ENCODE measurements around the gene CPED1.

Gene CPED1

GRCh38 chr7:121037957-121038716, 49.6 kb downstream of the CPED1 start:
- no peaks in the 10 kb centered on the region for H3K36me3 ChIP-seq (ENCODE audit: control insufficient read depth in 2 of 2, insufficient read depth in 2 of 2, low read length in 2 of 2)
- H3K4me3 ChIP-seq (ENCODE audit: low read length in 2 of 2): no peak overlapping the region
- no peak overlapping the region for H3K27ac ChIP-seq (ENCODE audit: low read depth in 2 of 2, low read length in 2 of 2)
- H3K9ac ChIP-seq (ENCODE audit: low read depth in 1 of 2, low read length in 2 of 2): no peak overlapping the region
- H3K27me3 ChIP-seq (ENCODE audit: control insufficient read depth in 2 of 2, insufficient read depth in 2 of 2, low read length in 2 of 2): no peaks in the 10 kb centered on the region
- no peaks in the 10 kb centered on the region for H3K4me1 ChIP-seq (ENCODE audit: control insufficient read depth in 2 of 2, insufficient read depth in 2 of 2, low read length in 2 of 2)
- no peaks in the 10 kb centered on the region for H3K9me3 ChIP-seq (ENCODE audit: control insufficient read depth in 2 of 2, low read length in 2 of 2)

DNA sequence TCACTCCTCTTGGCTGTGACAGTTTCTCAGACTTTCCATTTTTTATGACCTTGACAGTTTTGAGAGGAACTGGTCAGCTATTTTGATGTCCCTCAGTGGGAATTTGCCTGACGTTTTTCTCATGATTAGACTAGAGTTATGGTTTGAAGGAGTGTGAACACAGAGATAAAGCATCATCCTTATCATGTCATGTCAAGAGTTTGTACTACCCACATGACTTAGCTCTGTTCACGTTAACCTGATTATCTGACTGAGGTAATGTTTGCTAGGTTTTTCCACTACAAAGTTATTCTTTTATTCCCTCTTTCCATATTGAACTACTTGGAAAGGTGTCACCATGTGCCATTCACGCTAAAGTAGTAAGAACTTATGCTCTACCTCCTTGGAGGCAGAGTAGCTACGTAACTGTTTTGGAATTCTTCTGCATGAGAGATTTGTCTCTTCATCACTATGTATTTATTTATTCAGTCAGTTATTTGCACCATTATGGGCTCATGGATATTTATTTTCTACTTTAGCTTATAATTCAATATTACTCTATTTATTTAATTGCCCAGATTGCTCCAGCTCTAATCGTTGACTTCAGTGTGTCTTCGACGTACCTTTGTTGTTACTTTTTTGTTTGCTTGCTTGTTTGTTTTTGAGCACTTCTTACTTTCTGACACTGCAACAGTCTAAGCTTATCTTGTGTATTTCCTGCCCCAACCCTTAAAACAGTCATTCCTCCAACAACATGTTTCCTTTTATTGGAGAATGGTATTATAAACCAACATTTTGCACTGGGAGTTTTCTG, 50.4 kb downstream of the CPED1 start:
- Histone ChIP-seq H3K4me3 (ENCODE audit: low read length in 2 of 2) (no peak overlapping the region), H3K4me1 (ENCODE audit: control insufficient read depth in 2 of 2, insufficient read depth in 2 of 2, low read length in 2 of 2) (no peaks in the 10 kb centered on the region), H3K27me3 (ENCODE audit: control insufficient read depth in 2 of 2, insufficient read depth in 2 of 2, low read length in 2 of 2) (no peaks in the 10 kb centered on the region), H3K9me3 (ENCODE audit: control insufficient read depth in 2 of 2, low read length in 2 of 2) (no peaks in the 10 kb centered on the region), H3K9ac (ENCODE audit: low read depth in 1 of 2, low read length in 2 of 2) (no peak overlapping the region), H3K27ac (ENCODE audit: low read depth in 2 of 2, low read length in 2 of 2) (no peak overlapping the region), H3K36me3 (ENCODE audit: control insufficient read depth in 2 of 2, insufficient read depth in 2 of 2, low read length in 2 of 2) (no peaks in the 10 kb centered on the region)

DNA sequence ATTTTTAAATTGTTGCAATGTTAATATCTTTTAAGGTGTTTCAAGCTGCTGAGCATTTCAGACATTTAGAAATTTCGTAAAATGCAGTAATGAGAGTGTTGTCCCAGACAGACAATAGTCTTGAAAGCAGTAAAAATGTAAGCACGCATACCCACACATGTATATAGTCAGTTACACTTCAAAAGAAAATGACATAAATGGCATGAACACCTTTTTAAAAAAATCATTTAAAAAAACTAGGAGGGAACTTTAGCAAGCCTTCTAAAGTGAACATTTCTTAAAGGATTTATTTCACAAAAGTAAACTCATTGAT, 51.0 kb downstream of the CPED1 start:
- Histone ChIP-seq H3K27ac (ENCODE audit: low read depth in 2 of 2, low read length in 2 of 2) (no peak overlapping the region), H3K4me3 (ENCODE audit: low read length in 2 of 2) (no peak overlapping the region), H3K4me1 (ENCODE audit: control insufficient read depth in 2 of 2, insufficient read depth in 2 of 2, low read length in 2 of 2) (no peaks in the 10 kb centered on the region)

GRCh38 chr7:121039994-121040393, 51.5 kb downstream of the CPED1 start:
- Histone ChIP-seq H3K9me3 (ENCODE audit: control insufficient read depth in 2 of 2, low read length in 2 of 2) (no peaks in the 10 kb centered on the region), H3K4me1 (ENCODE audit: control insufficient read depth in 2 of 2, insufficient read depth in 2 of 2, low read length in 2 of 2) (no peaks in the 10 kb centered on the region), H3K4me3 (ENCODE audit: low read length in 2 of 2) (no peak overlapping the region), H3K36me3 (ENCODE audit: control insufficient read depth in 2 of 2, insufficient read depth in 2 of 2, low read length in 2 of 2) (no peaks in the 10 kb centered on the region), H3K9ac (ENCODE audit: low read depth in 1 of 2, low read length in 2 of 2) (no peak overlapping the region), H3K27me3 (ENCODE audit: control insufficient read depth in 2 of 2, insufficient read depth in 2 of 2, low read length in 2 of 2) (no peaks in the 10 kb centered on the region), H3K27ac (ENCODE audit: low read depth in 2 of 2, low read length in 2 of 2) (no peak overlapping the region)

More for the DNA sequence above, 51.0 kb downstream of the CPED1 start:
- H3K9ac ChIP-seq (ENCODE audit: low read depth in 1 of 2, low read length in 2 of 2): no peak overlapping the region
- H3K27me3 ChIP-seq (ENCODE audit: control insufficient read depth in 2 of 2, insufficient read depth in 2 of 2, low read length in 2 of 2): no peaks in the 10 kb centered on the region
- no peaks in the 10 kb centered on the region for H3K9me3 ChIP-seq (ENCODE audit: control insufficient read depth in 2 of 2, low read length in 2 of 2)
- H3K36me3 ChIP-seq (ENCODE audit: control insufficient read depth in 2 of 2, insufficient read depth in 2 of 2, low read length in 2 of 2): no peaks in the 10 kb centered on the region

DNA sequence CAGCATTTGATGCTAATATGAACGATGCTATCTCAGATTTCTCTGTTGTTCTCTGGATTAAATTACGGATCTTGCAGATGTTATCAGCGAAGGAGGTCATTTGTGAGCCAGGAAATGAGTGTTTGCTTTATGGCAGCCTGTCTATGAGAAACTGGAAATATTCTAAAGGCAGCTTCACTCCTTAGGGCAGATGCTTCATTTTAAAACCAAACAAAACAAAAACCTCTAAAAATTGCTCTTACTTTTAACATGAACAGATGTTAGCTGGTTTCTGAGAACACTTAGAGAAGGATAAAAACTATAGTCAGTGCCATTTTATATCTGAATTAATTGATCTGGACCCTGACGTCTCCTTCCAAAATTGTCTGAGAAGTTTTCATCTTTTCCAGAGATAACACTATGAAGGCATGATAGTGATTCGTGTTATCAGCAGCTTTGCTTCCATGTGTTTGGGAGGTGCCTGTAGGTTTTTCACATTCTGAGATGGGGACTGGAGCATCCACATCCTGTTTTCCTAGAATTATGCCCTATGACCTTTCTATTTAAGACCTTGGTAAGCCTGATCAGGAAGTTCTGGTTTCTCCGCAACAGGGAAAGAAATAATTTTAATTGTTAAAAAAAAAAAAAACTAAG, 53.1 kb downstream of the CPED1 start:
- Histone ChIP-seq H3K27me3 (ENCODE audit: control insufficient read depth in 2 of 2, insufficient read depth in 2 of 2, low read length in 2 of 2) (no peaks in the 10 kb centered on the region), H3K27ac (ENCODE audit: low read depth in 2 of 2, low read length in 2 of 2) (peak overlapping the region in 1 of 2 donors; percentile 37), H3K36me3 (ENCODE audit: control insufficient read depth in 2 of 2, insufficient read depth in 2 of 2, low read length in 2 of 2) (no peaks in the 10 kb centered on the region), H3K9ac (ENCODE audit: low read depth in 1 of 2, low read length in 2 of 2) (no peak overlapping the region), H3K9me3 (ENCODE audit: control insufficient read depth in 2 of 2, low read length in 2 of 2) (no peaks in the 10 kb centered on the region), H3K4me3 (ENCODE audit: low read length in 2 of 2) (no peak overlapping the region), H3K4me1 (ENCODE audit: control insufficient read depth in 2 of 2, insufficient read depth in 2 of 2, low read length in 2 of 2) (no peaks in the 10 kb centered on the region)

DNA sequence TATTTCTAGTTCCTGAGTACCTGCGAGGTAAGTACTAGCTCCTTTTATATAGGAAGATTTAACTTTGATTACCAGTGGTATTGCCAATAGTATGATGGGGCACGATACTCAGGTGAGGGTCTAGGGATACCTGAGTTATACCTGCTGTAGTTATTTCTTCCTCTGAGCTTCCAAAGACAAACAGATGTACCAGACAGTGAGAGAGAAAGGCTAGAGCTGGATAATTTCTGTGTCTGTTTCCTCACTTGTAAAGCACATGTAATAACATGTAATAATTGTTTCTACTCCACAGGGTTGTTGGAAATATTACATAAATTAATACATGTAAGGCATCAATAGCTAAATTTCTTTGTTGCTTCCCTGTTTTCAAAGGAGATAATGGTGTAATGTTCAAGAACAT, 53.7 kb downstream of the CPED1 start:
- no peak overlapping the region for H3K4me3 ChIP-seq (ENCODE audit: low read length in 2 of 2)
- no peaks in the 10 kb centered on the region for H3K4me1 ChIP-seq (ENCODE audit: control insufficient read depth in 2 of 2, insufficient read depth in 2 of 2, low read length in 2 of 2)
- H3K36me3 ChIP-seq (ENCODE audit: control insufficient read depth in 2 of 2, insufficient read depth in 2 of 2, low read length in 2 of 2): no peaks in the 10 kb centered on the region
- H3K27ac ChIP-seq (ENCODE audit: low read depth in 2 of 2, low read length in 2 of 2): no peak overlapping the region
- no peaks in the 10 kb centered on the region for H3K27me3 ChIP-seq (ENCODE audit: control insufficient read depth in 2 of 2, insufficient read depth in 2 of 2, low read length in 2 of 2)
- H3K9ac ChIP-seq (ENCODE audit: low read depth in 1 of 2, low read length in 2 of 2): no peak overlapping the region
- no peaks in the 10 kb centered on the region for H3K9me3 ChIP-seq (ENCODE audit: control insufficient read depth in 2 of 2, low read length in 2 of 2)

GRCh38 chr7:121042899-121043298, 54.4 kb downstream of the CPED1 start:
- H3K9me3 ChIP-seq (ENCODE audit: control insufficient read depth in 2 of 2, low read length in 2 of 2): no peaks in the 10 kb centered on the region
- H3K36me3 ChIP-seq (ENCODE audit: control insufficient read depth in 2 of 2, insufficient read depth in 2 of 2, low read length in 2 of 2): no peaks in the 10 kb centered on the region
- no peak overlapping the region for H3K4me3 ChIP-seq (ENCODE audit: low read length in 2 of 2)
- no peaks in the 10 kb centered on the region for H3K4me1 ChIP-seq (ENCODE audit: control insufficient read depth in 2 of 2, insufficient read depth in 2 of 2, low read length in 2 of 2)
- no peaks in the 10 kb centered on the region for H3K27me3 ChIP-seq (ENCODE audit: control insufficient read depth in 2 of 2, insufficient read depth in 2 of 2, low read length in 2 of 2)
- H3K9ac ChIP-seq (ENCODE audit: low read depth in 1 of 2, low read length in 2 of 2): no peak overlapping the region
- no peak overlapping the region for H3K27ac ChIP-seq (ENCODE audit: low read depth in 2 of 2, low read length in 2 of 2)

DNA sequence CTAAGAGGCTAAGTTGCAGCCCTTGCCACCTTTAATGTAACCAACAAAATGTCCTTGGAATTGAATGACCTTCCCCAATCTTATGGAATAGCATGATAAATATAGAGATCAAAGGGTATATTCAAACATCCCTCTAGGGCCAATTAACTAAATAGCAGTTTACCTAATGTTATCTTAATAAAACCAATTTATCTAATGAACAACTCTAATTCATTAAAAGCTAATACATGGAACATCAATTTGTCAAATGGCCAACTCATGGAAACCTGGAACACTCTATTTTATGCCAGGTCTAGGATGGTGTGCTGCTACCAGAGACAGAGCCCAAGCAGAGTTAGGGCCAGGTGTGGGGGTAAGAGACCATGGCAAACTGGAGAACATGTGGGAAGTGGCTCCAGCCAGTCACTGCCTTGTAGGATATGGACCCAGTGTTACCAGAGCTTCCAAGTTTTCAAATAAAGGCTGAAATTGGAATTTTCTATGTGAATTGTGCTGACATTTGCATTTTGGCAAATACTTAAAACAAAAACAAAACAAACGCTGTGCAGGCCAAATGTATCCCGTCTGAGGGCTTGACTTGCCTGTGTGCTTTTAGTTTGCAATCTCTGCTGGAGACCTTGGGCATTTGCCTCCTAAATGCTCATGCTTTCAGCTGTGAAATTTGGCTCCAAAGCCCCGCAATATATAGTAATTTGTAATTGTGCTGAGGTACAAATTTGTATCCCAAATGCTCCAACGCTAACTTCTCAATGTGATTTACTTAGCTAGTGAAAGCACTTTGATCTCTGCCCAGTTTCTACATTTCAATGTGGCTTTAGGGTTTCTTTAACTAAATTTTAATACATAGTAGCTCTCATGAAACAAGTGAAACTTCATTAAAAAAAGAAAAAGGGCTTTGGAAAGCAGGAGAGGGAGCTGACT, 55.1 kb downstream of the CPED1 start:
- Histone ChIP-seq H3K9ac (ENCODE audit: low read depth in 1 of 2, low read length in 2 of 2) (no peak overlapping the region), H3K36me3 (ENCODE audit: control insufficient read depth in 2 of 2, insufficient read depth in 2 of 2, low read length in 2 of 2) (no peaks in the 10 kb centered on the region), H3K4me3 (ENCODE audit: low read length in 2 of 2) (no peak overlapping the region), H3K9me3 (ENCODE audit: control insufficient read depth in 2 of 2, low read length in 2 of 2) (no peaks in the 10 kb centered on the region), H3K4me1 (ENCODE audit: control insufficient read depth in 2 of 2, insufficient read depth in 2 of 2, low read length in 2 of 2) (no peaks in the 10 kb centered on the region), H3K27ac (ENCODE audit: low read depth in 2 of 2, low read length in 2 of 2) (no peak overlapping the region), H3K27me3 (ENCODE audit: control insufficient read depth in 2 of 2, insufficient read depth in 2 of 2, low read length in 2 of 2) (no peaks in the 10 kb centered on the region)

DNA sequence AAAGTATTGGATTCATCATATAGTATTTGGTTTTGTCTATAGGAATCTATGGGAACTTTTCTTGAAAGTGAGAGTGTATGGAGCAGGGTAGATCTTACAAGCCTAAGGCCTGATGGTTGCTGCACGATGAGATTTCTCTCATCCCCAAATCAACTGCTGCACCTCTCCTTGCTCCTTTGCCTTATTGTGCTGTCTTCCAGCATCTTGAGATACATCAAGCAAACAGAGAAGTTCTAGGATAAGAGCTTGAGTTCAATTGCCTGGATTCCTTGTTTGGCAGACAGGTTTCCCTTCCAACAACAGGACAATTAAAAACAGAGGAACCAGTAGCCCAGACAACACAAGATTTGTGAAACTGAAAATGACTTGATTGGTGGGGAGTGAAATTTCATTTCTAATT, 56.6 kb downstream of the CPED1 start:
- H3K27me3 ChIP-seq (ENCODE audit: control insufficient read depth in 2 of 2, insufficient read depth in 2 of 2, low read length in 2 of 2): no peaks in the 10 kb centered on the region
- H3K9ac ChIP-seq (ENCODE audit: low read depth in 1 of 2, low read length in 2 of 2): no peak overlapping the region
- H3K27ac ChIP-seq (ENCODE audit: low read depth in 2 of 2, low read length in 2 of 2): no peak overlapping the region
- H3K9me3 ChIP-seq (ENCODE audit: control insufficient read depth in 2 of 2, low read length in 2 of 2): no peaks in the 10 kb centered on the region
- H3K4me1 ChIP-seq (ENCODE audit: control insufficient read depth in 2 of 2, insufficient read depth in 2 of 2, low read length in 2 of 2): no peaks in the 10 kb centered on the region
- H3K4me3 ChIP-seq (ENCODE audit: low read length in 2 of 2): no peak overlapping the region
- no peaks in the 10 kb centered on the region for H3K36me3 ChIP-seq (ENCODE audit: control insufficient read depth in 2 of 2, insufficient read depth in 2 of 2, low read length in 2 of 2)
